NCI-H1092 treated with DMSO at 0.1 percent for 48 hours (cell line): ENCODE measurements around the gene SPSB3.
"Not testable (repeated sequence)": the region's sequence is repeated elsewhere in the genome, so short reads cannot be mapped to it uniquely, and the experiment has no call there.

Experiments used
- DNase-seq: peaks from one replicate; lab custom pipeline; 2025; lab: John Stamatoyannopoulos, UW

The SPSB3 gene

DNA sequence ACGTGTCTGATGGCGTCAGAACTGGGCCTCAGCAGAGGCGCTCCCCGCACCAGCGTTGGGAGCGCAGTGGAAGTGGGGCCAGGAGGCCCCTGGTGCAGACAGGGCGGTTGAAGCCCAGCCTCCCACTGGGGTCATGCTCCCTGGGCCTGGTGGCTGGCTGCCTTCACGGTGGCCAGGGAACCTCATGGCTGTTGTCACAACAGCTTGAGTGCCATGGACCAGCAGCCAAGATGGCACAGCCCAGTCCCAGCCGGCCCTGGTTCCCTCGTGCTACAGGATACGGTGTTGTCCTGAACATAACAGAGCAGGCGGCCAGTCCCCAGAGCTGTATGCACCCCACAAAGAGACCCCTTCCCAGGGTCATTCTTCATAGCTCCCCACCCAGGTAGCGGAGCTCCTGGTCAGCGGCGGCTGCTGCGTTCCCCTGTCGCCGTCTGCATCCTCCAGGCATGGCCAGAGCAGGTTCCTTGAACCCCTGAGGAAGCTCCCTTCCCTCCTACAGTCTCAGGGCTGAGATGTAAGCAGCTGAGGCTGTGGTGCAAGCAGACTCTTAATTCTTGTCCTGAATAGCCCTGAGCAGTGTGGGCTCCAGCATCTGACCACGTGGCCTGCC is 40.7 kb downstream of the SPSB3 start:
- DNase-seq, result no peak

GRCh38 chr16:1740781-1741490 is 41.4 kb downstream of the SPSB3 start:
- DNase-seq, result no peak

DNA sequence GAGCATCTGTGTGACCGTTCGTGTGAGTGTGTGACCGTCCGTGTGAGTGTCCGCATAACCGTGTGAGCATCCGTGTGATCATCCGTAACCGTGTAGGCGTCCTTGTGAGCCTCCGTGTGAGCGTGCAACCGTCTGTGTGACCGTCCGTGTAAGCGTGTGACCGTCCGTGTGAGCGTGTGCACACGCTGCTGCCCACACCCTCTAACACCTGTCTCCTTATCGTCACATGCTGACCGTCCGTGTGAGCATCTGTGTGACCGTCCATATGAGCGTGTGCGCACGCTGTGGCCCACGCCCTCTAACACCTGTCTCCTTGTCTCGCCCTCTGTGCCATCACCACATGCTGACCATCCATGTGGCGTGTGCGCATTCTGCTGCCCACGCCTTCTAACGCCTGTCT is 42.1 kb downstream of the SPSB3 start:
- DNase-seq, result no peak

GRCh38 chr16:1734816-1735215 is 47.6 kb downstream of the SPSB3 start:
- DNase-seq, result no peak

DNA sequence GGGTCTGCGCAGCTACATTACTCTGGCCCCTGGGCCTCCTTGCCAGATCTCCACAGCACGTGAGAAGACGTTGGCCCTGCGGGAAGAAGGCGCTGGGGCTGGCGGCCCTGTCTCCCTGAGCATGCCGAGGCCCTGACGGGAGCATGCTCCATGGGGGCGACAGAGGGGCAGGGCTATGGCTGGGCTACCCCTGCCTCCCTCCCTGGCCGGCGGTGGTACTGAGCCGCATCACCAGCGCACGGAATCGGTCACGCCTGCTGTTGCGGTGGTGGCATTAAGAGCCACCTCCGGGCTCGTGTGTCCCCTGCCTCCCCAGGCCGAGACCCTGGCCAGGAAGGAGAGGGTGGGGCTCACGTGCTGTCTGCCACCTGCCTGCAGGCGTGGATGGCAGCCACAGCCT is 48.2 kb downstream of the SPSB3 start:
- DNase-seq, result no peak

GRCh38 chr16:1732551-1732987 is 49.8 kb downstream of the SPSB3 start:
- not testable (repeated sequence) for DNase-seq

GRCh38 chr16:1732071-1732470 is 50.3 kb downstream of the SPSB3 start:
- no peak for DNase-seq

DNA sequence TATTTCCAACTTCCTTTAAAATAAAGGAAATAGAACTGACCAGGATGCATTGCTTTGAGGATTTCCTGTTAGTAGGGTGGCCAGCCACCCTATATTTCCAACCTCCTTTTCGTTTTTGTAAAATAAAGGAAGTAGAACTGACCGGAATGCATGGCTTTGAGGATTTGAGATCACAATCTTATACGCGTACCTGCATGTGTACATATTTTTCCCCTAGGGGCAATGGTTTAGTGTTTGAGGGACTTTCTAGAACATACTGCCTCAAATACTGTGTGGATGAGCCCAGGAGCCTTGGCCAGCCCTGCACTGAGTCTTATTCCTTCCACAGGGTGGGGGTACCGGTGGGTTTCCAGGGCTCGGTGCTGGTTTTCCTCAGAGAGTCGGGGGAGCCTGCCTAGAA is 50.8 kb downstream of the SPSB3 start:
- no peak for DNase-seq

GRCh38 chr16:1731073-1731472 is 51.3 kb downstream of the SPSB3 start:
- DNase-seq, result no peak

DNA sequence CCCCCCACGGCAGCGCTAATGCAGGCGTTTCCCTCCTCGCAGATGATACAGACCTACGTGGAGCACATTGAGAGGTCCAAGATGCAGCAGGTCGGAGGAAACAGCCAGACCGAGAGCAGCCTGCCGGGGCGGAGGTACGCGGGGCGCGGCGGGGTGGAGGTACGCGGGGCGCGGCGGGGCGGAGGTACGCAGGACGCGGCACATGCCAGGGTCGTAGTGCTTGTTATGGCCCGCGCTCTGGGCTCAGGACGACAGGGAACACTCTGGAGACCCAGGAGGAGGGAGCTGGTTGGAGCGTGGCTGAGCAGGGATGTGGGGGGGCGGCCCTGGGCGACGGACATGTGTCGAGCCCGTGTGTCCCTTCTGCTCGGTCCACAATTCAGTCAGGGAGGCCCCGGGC is 52.9 kb downstream of the SPSB3 start:
- DNase-seq, result no peak

- DNase-seq, result no peak
Measured at GRCh38 chr16:1729026-1729425, 53.3 kb downstream of the SPSB3 start.

DNA sequence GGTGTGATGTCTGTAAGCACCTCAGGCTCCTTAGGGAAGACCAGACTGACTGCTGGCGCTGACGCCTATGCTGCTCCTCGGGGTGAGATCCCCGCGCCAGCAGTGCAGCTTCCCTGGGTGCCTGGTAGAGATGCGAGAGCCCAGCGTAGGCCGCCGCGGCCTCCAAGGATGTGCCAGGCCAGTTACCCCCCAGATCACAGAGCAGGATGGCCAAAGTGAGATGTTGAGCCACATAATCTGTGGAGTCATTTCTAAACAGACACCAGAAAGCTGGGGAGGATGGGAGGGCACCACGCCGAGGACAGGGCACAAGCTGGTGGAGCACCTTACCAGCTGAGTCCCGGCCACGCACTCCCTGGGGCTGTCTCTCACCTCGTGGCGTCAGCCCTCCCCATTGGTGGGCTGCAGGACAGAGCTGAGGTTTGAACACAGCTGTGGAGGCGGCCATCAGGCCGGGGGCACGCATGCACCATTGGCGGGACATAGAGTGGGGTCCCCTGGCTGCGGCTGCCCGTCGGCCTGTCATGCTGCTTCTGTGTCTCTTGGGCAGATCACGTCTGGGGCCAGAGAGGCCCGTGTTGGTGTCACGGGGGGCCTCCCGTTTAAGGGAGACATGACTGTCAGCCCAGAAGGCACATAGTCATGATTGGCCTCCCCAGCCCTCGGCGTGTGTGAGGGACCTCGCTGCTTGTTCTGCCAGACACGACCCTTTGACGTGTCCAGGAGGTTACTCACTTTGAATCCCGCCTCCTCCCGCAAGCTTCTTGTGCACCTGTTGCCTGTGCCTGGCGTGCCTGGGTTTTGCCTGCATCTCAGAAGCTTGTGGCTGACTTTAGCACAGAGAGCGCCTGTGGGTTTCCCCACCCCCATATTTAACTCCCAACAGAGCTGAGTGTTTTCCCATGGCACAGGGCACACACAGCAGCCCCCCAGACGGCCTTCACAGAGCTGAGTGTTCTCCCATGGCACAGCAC is 54.4 kb downstream of the SPSB3 start:
- DNase-seq, result no peak
